ENCODE results near the gene OR5M11. TPM values are rescaled to one million over a fixed set of nuclear protein-coding genes. Genes with fewer than 3 reads are reported as not detected.

OR5M11 gene
- total and polyA plus RNA-seq, 12 donors, result not detected

GRCh38 chr11:56522008-56522407 lies 21.0 kb downstream of the OR5M11 start:
- H3K4me1 ChIP-seq, result no peaks in the 10 kb centered on the region
- no peaks in the 10 kb centered on the region for H3K27me3 ChIP-seq
- H3K27ac ChIP-seq, result no peak overlapping the region
- WGBS, 2 donors, result 52 to 63% methylated on average over 5 of the region's 5 CpGs
- no peak for ATAC-seq
- H3K36me3 ChIP-seq, result no peaks in the 10 kb centered on the region
- intact Hi-C loops (cut with DNase I), result no loop called here
- no peak overlapping the region for H3K4me3 ChIP-seq
- H3K9me3 ChIP-seq, result no peaks in the 10 kb centered on the region
- DNase-seq, result no peak
- no peak for TF ChIP-seq CTCF (IDR thresholded peaks at IDR 0.05)

- H3K27me3 ChIP-seq, result no peaks in the 10 kb centered on the region
- H3K9me3 ChIP-seq, result peaks cover 0 to 4% (median 0%) of the 10 kb centered on the region in 11 donors
- 61 to 71% methylated on average over 1 of the region's 1 CpG for WGBS, 2 donors
- no peak overlapping the region for H3K4me3 ChIP-seq
- H3K36me3 ChIP-seq, result no peaks in the 10 kb centered on the region
- ATAC-seq, result no peak
- no peak for DNase-seq
- no peak overlapping the region for H3K27ac ChIP-seq
- no peak for TF ChIP-seq CTCF (IDR thresholded peaks at IDR 0.05)
- intact Hi-C loops (cut with DNase I), result no loop called here
- no peaks in the 10 kb centered on the region for H3K4me1 ChIP-seq
Measured at GRCh38 chr11:56513280-56513679, 29.8 kb downstream of the OR5M11 start.

- Histone ChIP-seq H3K36me3 (no peaks in the 10 kb centered on the region), H3K27me3 (no peaks in the 10 kb centered on the region), H3K9me3 (peaks cover 0 to 13% (median 0%) of the 10 kb centered on the region in 11 donors), H3K4me1 (no peaks in the 10 kb centered on the region), H3K4me3 (no peak overlapping the region), H3K27ac (no peak overlapping the region)
- TF ChIP-seq CTCF (IDR thresholded peaks at IDR 0.05), result no peak
- no peak for DNase-seq
- no peak for ATAC-seq
- WGBS, 2 donors, result 93 to 100% methylated on average over 1 of the region's 1 CpG
- intact Hi-C loops (cut with DNase I), result no loop called here
Measured at GRCh38 chr11:56509439-56509838, 33.6 kb downstream of the OR5M11 start.

- intact Hi-C loops (cut with DNase I), result no loop called here
- Histone ChIP-seq H3K27ac (no peak overlapping the region), H3K4me3 (no peak overlapping the region), H3K9me3 (peaks cover 0 to 7% (median 0%) of the 10 kb centered on the region in 11 donors), H3K4me1 (no peaks in the 10 kb centered on the region), H3K27me3 (no peaks in the 10 kb centered on the region), H3K36me3 (no peaks in the 10 kb centered on the region)
- WGBS, 2 donors, result 95% methylated on average over 22 to 28 of the region's 28 CpGs
- TF ChIP-seq CTCF (IDR thresholded peaks at IDR 0.05), result no peak
- ATAC-seq, result no peak
- no peak for DNase-seq
Measured at GRCh38 chr11:56497010-56497409, 46.0 kb downstream of the OR5M11 start.
